Sigmoid colon (tissue), 7 donors: ENCODE data around the gene PLA2R1. TPM values are rescaled to one million over a fixed set of nuclear protein-coding genes. Genes with fewer than 3 reads are reported as not detected.

ENCODE experiments used
- DNase-seq: peaks from one replicate; pipeline ENCODE4 v3.0.0-alpha.2; 2019
- H3K27ac ChIP-seq, 4 donors: fragments of 200-600 bp; sonication (generic); one replicate each; pipeline ENCODE4 v1.5.1; 2016 to 2019; ENCODE audit warnings: mild to moderate bottlenecking in 1 of 4
- H3K27me3 ChIP-seq, 3 donors: fragments of 200-600 bp; sonication (generic); one replicate each; pipeline ENCODE4 v1.5.1; 2019; ENCODE audit warnings: mild to moderate bottlenecking in 1 of 3
- H3K36me3 ChIP-seq, 4 donors: fragments of 200-600 bp; sonication (generic); one replicate each; pipeline ENCODE4 v1.5.1; 2016 to 2019
- H3K4me1 ChIP-seq, 4 donors: fragments of 200-600 bp; sonication (generic); one replicate each; pipeline ENCODE4 v1.5.1; 2017 to 2019
- H3K4me3 ChIP-seq, 4 donors: fragments of 200-600 bp; sonication (generic); one replicate each; pipeline ENCODE4 v1.5.1; 2017 to 2019; ENCODE audit warnings: mild to moderate bottlenecking in 2 of 4, moderate library complexity in 1 of 4
- H3K9me3 ChIP-seq, 4 donors: fragments of 200-600 bp in 3 of 4; sonication (generic) in 3 of 4; one replicate each; pipeline versions ENCODE4 v1.5.1 to v1.6.1; 2013 to 2019
- CTCF ChIP-seq, 4 experiments: fragments of 450-650 bp in 3 of 4; fragments of 200-600 bp in 1 of 4; IDR thresholded peaks; one replicate each; pipeline ENCODE4 v1.5.1; 2016 to 2019; ENCODE audit warnings: antibody characterized with exemption in 4 of 4, mild to moderate bottlenecking in 3 of 4, moderate library complexity in 2 of 4
- EP300 ChIP-seq, 4 donors: sonication (generic); formaldehyde crosslinking; IDR thresholded peaks; one replicate each; pipeline ENCODE4 v1.6.1; 2017; ENCODE audit warnings: antibody characterized with exemption in 4 of 4
- POLR2A ChIP-seq, 2 donors: fragments of 450-650 bp; IDR thresholded peaks; one replicate each; pipeline ENCODE4 v1.6.1; 2016; ENCODE audit warnings: antibody characterized with exemption in 2 of 2, mild to moderate bottlenecking in 2 of 2, moderate library complexity in 2 of 2
- POLR2AphosphoS5 ChIP-seq, 4 donors: sonication (generic); formaldehyde crosslinking; IDR thresholded peaks; one replicate each; pipeline ENCODE4 v1.6.1; 2017; ENCODE audit warnings: antibody characterized with exemption in 4 of 4
- WGBS, 2 donors: extraction: QIAGEN DNeasy Blood & Tissue Kit; methylation state at CpG; one replicate each; pipeline ENCODE4 v1.1.7; 2013; 5-methylcytosine and 5-hydroxymethylcytosine counted together
- intact Hi-C: fragments of 100-400 bp; cut with DNase I; formaldehyde crosslinking; loops from one replicate; pipeline ENCODE4 v1.15.1; 2023
- polyA plus RNA-seq, 3 donors: library from polyadenylated mRNA; stranded (reverse); fragments of 200-250 nt; gene quantifications; one replicate each; pipeline ENCODE4 v1.2.3, GENCODE V29; 2013
- total RNA-seq, 4 donors: library from RNA; depleted of rRNA; stranded (reverse); fragments of >200 nt; gene quantifications; one replicate each; pipeline ENCODE4 v1.1.0, GENCODE V29; 2016
- donor health status: healthy with polysubstance abuse.
- donor health status: Bipolar disorder and iron deficiency.
- donor health status: healthy.

The PLA2R1 gene
- total and polyA plus RNA-seq, 7 donors: 0.23 to 19.7 (median 3.9) TPM

GRCh38 chr2:159892990-159893810 is 169.2 kb downstream of the PLA2R1 start:
- Histone ChIP-seq H3K4me1 (no peaks in the 10 kb centered on the region), H3K4me3 (no peak overlapping the region), H3K27ac (no peak overlapping the region), H3K36me3 (no peaks in the 10 kb centered on the region), H3K9me3 (no peaks in the 10 kb centered on the region), H3K27me3 (no peaks in the 10 kb centered on the region)
- DNase-seq: no peak
- TF ChIP-seq CTCF (IDR thresholded peaks at IDR 0.05) (no peak), EP300 (IDR thresholded peaks at IDR 0.05) (no peak), POLR2A (IDR thresholded peaks at IDR 0.05) (no peak), POLR2AphosphoS5 (IDR thresholded peaks at IDR 0.05) (no peak)
- intact Hi-C loops: no loop called here
- 85 to 86% methylated on average over 8 of the region's 8 CpGs for WGBS, 2 donors

- H3K27ac ChIP-seq: no peak overlapping the region
- H3K9me3 ChIP-seq: no peaks in the 10 kb centered on the region
- DNase-seq: no peak
- H3K27me3 ChIP-seq: no peaks in the 10 kb centered on the region
- 50 to 78% methylated on average over 2 of the region's 2 CpGs for WGBS, 2 donors
- TF ChIP-seq EP300 (IDR thresholded peaks at IDR 0.05) (no peak), POLR2A (IDR thresholded peaks at IDR 0.05) (no peak), POLR2AphosphoS5 (IDR thresholded peaks at IDR 0.05) (no peak), CTCF (IDR thresholded peaks at IDR 0.05) (no peak)
- H3K36me3 ChIP-seq: no peaks in the 10 kb centered on the region
- intact Hi-C loops: no loop called here
- no peak overlapping the region for H3K4me3 ChIP-seq
- H3K4me1 ChIP-seq: no peaks in the 10 kb centered on the region
These were observed 170.3 kb downstream of the PLA2R1 start for GRCh38 chr2:159891917-159892730.

- no peak overlapping the region for H3K4me3 ChIP-seq
- no peaks in the 10 kb centered on the region for H3K36me3 ChIP-seq
- DNase-seq: no peak
- H3K9me3 ChIP-seq: no peaks in the 10 kb centered on the region
- no peaks in the 10 kb centered on the region for H3K27me3 ChIP-seq
- no peak for TF ChIP-seq POLR2A (IDR thresholded peaks at IDR 0.05)
- TF ChIP-seq POLR2AphosphoS5 (IDR thresholded peaks at IDR 0.05): no peak
- TF ChIP-seq CTCF (IDR thresholded peaks at IDR 0.05): no peak
- no peak for TF ChIP-seq EP300 (IDR thresholded peaks at IDR 0.05)
- no peaks in the 10 kb centered on the region for H3K4me1 ChIP-seq
- intact Hi-C loops: no loop called here
- no peak overlapping the region for H3K27ac ChIP-seq
These were observed 171.2 kb downstream of the PLA2R1 start for GRCh38 chr2:159891267-159891588.

GRCh38 chr2:159890551-159891266 is 171.7 kb downstream of the PLA2R1 start:
- intact Hi-C loops: no loop called here
- WGBS, 2 donors: 93 to 95% methylated on average over 1 of the region's 1 CpG
- no peak for TF ChIP-seq EP300 (IDR thresholded peaks at IDR 0.05)
- no peak for TF ChIP-seq CTCF (IDR thresholded peaks at IDR 0.05)
- TF ChIP-seq POLR2AphosphoS5 (IDR thresholded peaks at IDR 0.05): no peak
- no peak for TF ChIP-seq POLR2A (IDR thresholded peaks at IDR 0.05)
- Histone ChIP-seq H3K9me3 (no peaks in the 10 kb centered on the region), H3K27ac (no peak overlapping the region), H3K27me3 (no peaks in the 10 kb centered on the region), H3K4me3 (no peak overlapping the region), H3K4me1 (no peaks in the 10 kb centered on the region), H3K36me3 (no peaks in the 10 kb centered on the region)
- DNase-seq: no peak
